HepG2 (cell line): Measurements from ENCODE around the gene LLGL2. TPM values are rescaled to one million over a fixed set of nuclear protein-coding genes. Genes with fewer than 3 reads are reported as not detected.

Source experiments
- CBFB ChIP-seq: sonication (generic); formaldehyde crosslinking; IDR thresholded peaks from 2 replicates; pipeline ENCODE4 v1.4.0; 2020; ENCODE audit warnings: missing genetic modification reagents
- CHCHD3 ChIP-seq: sonication (generic); formaldehyde crosslinking; IDR thresholded peaks from 2 replicates; pipeline ENCODE4 v1.8.0; 2022; ENCODE audit warnings: mild to moderate bottlenecking, missing genetic modification reagents, moderate library complexity
- DNMT1 ChIP-seq: sonication (generic); formaldehyde crosslinking; IDR thresholded peaks from 2 replicates; pipeline ENCODE4 v1.5.1; 2020; ENCODE audit warnings: mild to moderate bottlenecking, missing genetic modification reagents
- GABPA ChIP-seq, 2 experiments: IDR thresholded peaks; 2 replicates each; pipeline ENCODE4 v1.6.1; 2011 to 2016; ENCODE audit warnings: low read depth in 2 of 2, low read length in 1 of 2, missing biosample characterization in 1 of 2, missing genetic modification characterization in 1 of 2
- GFI1 ChIP-seq: sonication (generic); formaldehyde crosslinking; IDR thresholded peaks from 2 replicates; pipeline ENCODE4 v1.5.0; 2020; ENCODE audit warnings: missing genetic modification reagents, mild to moderate bottlenecking, borderline replicate concordance
- KDM5B ChIP-seq: sonication (generic); formaldehyde crosslinking; IDR thresholded peaks from 2 replicates; pipeline ENCODE4 v1.4.0; 2020; ENCODE audit warnings: missing genetic modification reagents, mild to moderate bottlenecking, borderline replicate concordance
- NCOA2 ChIP-seq: sonication (generic); formaldehyde crosslinking; IDR thresholded peaks from 2 replicates; pipeline ENCODE4 v1.8.0; 2022; ENCODE audit warnings: inconsistent platforms
- PATZ1 ChIP-seq: sonication (generic); formaldehyde crosslinking; IDR thresholded peaks from 2 replicates; pipeline ENCODE4 v1.4.0; 2020; ENCODE audit warnings: missing genetic modification reagents
- PHF21A ChIP-seq: sonication (generic); formaldehyde crosslinking; IDR thresholded peaks from 2 replicates; pipeline ENCODE4 v1.5.0; 2020; ENCODE audit warnings: mild to moderate bottlenecking, missing genetic modification reagents
- POLR2G ChIP-seq: fragments of 200-400 bp; formaldehyde crosslinking; IDR thresholded peaks from 2 replicates; pipeline ENCODE4 v1.6.1; 2018; ENCODE audit warnings: mild to moderate bottlenecking, low read depth, low read length, moderate library complexity
- TFDP1 ChIP-seq: IDR thresholded peaks from 2 replicates; pipeline ENCODE4 v1.6.1; 2016; ENCODE audit warnings: missing compliant biosample characterization, missing genetic modification reagents, borderline replicate concordance
- ZBTB7A ChIP-seq: sonication (generic); formaldehyde crosslinking; IDR thresholded peaks from 2 replicates; pipeline ENCODE4 v1.8.0; 2022; ENCODE audit warnings: mild to moderate bottlenecking, missing genetic modification reagents
- ZNF10 ChIP-seq: sonication (generic); formaldehyde crosslinking; IDR thresholded peaks from 2 replicates; pipeline ENCODE4 v1.4.0; 2020; ENCODE audit warnings: mild to moderate bottlenecking, low read depth, missing genetic modification reagents, borderline replicate concordance
- ZNF362 ChIP-seq: sonication (generic); formaldehyde crosslinking; IDR thresholded peaks from 2 replicates; pipeline ENCODE4 v1.4.0; 2020; ENCODE audit warnings: missing genetic modification reagents, mild to moderate bottlenecking, borderline replicate concordance
- ZNF441 ChIP-seq: sonication (generic); formaldehyde crosslinking; IDR thresholded peaks from 2 replicates; pipeline ENCODE4 v1.7.0; 2021; ENCODE audit warnings: missing genetic modification reagents, borderline replicate concordance
- ZNF672 ChIP-seq: sonication (generic); formaldehyde crosslinking; IDR thresholded peaks from 2 replicates; pipeline ENCODE4 v1.8.1; 2022; ENCODE audit warnings: missing genetic modification reagents
- polyA plus RNA-seq, 8 experiments: library from polyadenylated mRNA; depleted of rRNA in 3 of 8; stranded (reverse) in 7 of 8; unstranded in 1 of 8; fragments of >200 nt; fragmentation: Illumina TruSeq in 4 of 8; extraction: Trizol in 4 of 8; gene quantifications; 2 replicates each; pipeline versions ENCODE4 v1.2.1 to v1.2.3, GENCODE V29; 2011 to 2016; ENCODE audit warnings: low read depth in 4 of 8, missing spikeins in 1 of 8, mixed read lengths in 1 of 8; ENCODE audit not compliant: insufficient read depth in 1 of 8
- total RNA-seq, 5 experiments: library from RNA; depleted of rRNA; stranded (reverse); fragments of >200 nt; fragmentation: Illumina TruSeq; extraction: Trizol; gene quantifications; 2 replicates each; pipeline ENCODE4 v1.2.3, GENCODE V29; 2016; ENCODE audit warnings: low read depth in 1 of 5
- TF ChIP-seq, protein P1 (sequence below): IDR thresholded peaks from 2 replicates; pipeline ENCODE4 v1.6.1; 2016; ENCODE audit warnings: low read depth, control low read depth
- TF ChIP-seq, protein P2 (sequence below): fragments of 450-650 bp; IDR thresholded peaks from 2 replicates; pipeline ENCODE4 v1.6.1; 2016
- TF ChIP-seq, protein P3 (sequence below): sonication (generic); formaldehyde crosslinking; conservative IDR thresholded peaks from 2 replicates; pipeline ENCODE4 v1.4.0; 2020; ENCODE audit warnings: missing genetic modification reagents

Gene LLGL2
- total and polyA plus RNA-seq, 2 of the 13 experiments (the other 11 are each of a cell fraction or from before 2014, with no cell fraction given), result 83.0 to 86.7 TPM

GRCh38 chr17:75552425-75553294 is 27.2 kb downstream of the LLGL2 start (continued):
- TF ChIP-seq TFDP1 (CRISPR knock-in tag) (no peak), POLR2G (no peak), CHCHD3 (CRISPR knock-in tag) (no peak), GABPA (IDR thresholded peaks at IDR 0.05; ENCODE audit: low read depth, low read length) (no peak), GABPA (CRISPR knock-in tag; IDR thresholded peaks at IDR 0.05; ENCODE audit: low read depth) (peak; percentile 4; the same call in 1 of the 2 replicates), PATZ1 (peak; percentile 99), GFI1 (peak; percentile 27; the same call in 1 of the 2 replicates), ZBTB7A (no peak), ZNF362 (CRISPR knock-in tag) (no peak), KDM5B (CRISPR knock-in tag) (peak; percentile 17; the same call in 1 of the 2 replicates), DNMT1 (CRISPR knock-in tag) (no peak), ZNF441 (CRISPR knock-in tag) (no peak), ZNF10 (CRISPR knock-in tag) (no peak), PHF21A (peak; percentile 99), ZNF672 (CRISPR knock-in tag) (no peak), NCOA2 (CRISPR knock-in tag) (peak; percentile 81), CBFB (CRISPR knock-in tag) (0 out of 2 replicates have a peak, but pooled peaks have one; percentile 41)
- TF ChIP-seq, protein P1, sequence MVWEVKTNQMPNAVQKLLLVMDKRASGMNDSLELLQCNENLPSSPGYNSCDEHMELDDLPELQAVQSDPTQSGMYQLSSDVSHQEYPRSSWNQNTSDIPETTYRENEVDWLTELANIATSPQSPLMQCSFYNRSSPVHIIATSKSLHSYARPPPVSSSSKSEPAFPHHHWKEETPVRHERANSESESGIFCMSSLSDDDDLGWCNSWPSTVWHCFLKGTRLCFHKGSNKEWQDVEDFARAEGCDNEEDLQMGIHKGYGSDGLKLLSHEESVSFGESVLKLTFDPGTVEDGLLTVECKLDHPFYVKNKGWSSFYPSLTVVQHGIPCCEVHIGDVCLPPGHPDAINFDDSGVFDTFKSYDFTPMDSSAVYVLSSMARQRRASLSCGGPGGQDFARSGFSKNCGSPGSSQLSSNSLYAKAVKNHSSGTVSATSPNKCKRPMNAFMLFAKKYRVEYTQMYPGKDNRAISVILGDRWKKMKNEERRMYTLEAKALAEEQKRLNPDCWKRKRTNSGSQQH (CRISPR knock-in tag), result 0 out of 2 replicates have a peak, but pooled peaks have one; percentile 35
- TF ChIP-seq, protein P2, sequence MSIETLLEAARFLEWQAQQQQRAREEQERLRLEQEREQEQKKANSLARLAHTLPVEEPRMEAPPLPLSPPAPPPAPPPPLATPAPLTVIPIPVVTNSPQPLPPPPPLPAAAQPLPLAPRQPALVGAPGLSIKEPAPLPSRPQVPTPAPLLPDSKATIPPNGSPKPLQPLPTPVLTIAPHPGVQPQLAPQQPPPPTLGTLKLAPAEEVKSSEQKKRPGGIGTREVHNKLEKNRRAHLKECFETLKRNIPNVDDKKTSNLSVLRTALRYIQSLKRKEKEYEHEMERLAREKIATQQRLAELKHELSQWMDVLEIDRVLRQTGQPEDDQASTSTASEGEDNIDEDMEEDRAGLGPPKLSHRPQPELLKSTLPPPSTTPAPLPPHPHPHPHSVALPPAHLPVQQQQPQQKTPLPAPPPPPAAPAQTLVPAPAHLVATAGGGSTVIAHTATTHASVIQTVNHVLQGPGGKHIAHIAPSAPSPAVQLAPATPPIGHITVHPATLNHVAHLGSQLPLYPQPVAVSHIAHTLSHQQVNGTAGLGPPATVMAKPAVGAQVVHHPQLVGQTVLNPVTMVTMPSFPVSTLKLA, result no peak
- TF ChIP-seq, protein P3, sequence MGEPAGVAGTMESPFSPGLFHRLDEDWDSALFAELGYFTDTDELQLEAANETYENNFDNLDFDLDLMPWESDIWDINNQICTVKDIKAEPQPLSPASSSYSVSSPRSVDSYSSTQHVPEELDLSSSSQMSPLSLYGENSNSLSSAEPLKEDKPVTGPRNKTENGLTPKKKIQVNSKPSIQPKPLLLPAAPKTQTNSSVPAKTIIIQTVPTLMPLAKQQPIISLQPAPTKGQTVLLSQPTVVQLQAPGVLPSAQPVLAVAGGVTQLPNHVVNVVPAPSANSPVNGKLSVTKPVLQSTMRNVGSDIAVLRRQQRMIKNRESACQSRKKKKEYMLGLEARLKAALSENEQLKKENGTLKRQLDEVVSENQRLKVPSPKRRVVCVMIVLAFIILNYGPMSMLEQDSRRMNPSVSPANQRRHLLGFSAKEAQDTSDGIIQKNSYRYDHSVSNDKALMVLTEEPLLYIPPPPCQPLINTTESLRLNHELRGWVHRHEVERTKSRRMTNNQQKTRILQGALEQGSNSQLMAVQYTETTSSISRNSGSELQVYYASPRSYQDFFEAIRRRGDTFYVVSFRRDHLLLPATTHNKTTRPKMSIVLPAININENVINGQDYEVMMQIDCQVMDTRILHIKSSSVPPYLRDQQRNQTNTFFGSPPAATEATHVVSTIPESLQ (CRISPR knock-in tag), result no peak
